SK-N-SH (cell line): ENCODE data around the gene PEX13. TPM values are rescaled to one million over a fixed set of nuclear protein-coding genes. Genes with fewer than 3 reads are reported as not detected.
A peak's percentile ranks its signal among the peaks of the same experiment; 100 is the strongest.
"Not testable (repeated sequence)": the region's sequence is repeated elsewhere in the genome, so short reads cannot be mapped to it uniquely, and the experiment has no call there.

Experiments used
- CTCF ChIA-PET: fragments of 300-600, 350-600 bp; formaldehyde crosslinking; extraction: SDS; loops from one replicate; lab custom pipeline; 2021; lab: Yijun Ruan, JAX
- POLR2A ChIA-PET: fragments of 350-600 bp; sonication (Branson Sonifier 250); formaldehyde crosslinking; extraction: SDS; loops from one replicate; lab custom pipeline; 2020; ENCODE audit warnings: antibody characterized with exemption, inconsistent platforms; lab: Yijun Ruan, JAX
- DNase-seq: peaks from one replicate; pipeline ENCODE4 v3.0.0; 2012
- H2AFZ ChIP-seq: fragments of 200-600 bp; sonication (generic); 2 replicates; pipeline ENCODE4 v1.8.1; 2016; ENCODE audit warnings: antibody characterized with exemption, mild to moderate bottlenecking, low read depth
- H3F3A ChIP-seq: fragments of 200-600 bp; sonication (generic); replicated peaks from 2 replicates; pipeline ENCODE3; 2016; ENCODE audit warnings: antibody characterized with exemption, mild to moderate bottlenecking; ENCODE audit not compliant: insufficient read depth
- H3K27ac ChIP-seq, 2 experiments: fragments of 200-500 bp in 1 of 2; fragments of 200-600 bp in 1 of 2; sonication (Bioruptor generic) in 1 of 2; sonication (generic), shearing (Covaris generic) in 1 of 2; 2 replicates each; pipeline versions ENCODE4 v1.5.1 to v1.6.1; 2014 to 2016; ENCODE audit warnings: low read depth in 2 of 2, inconsistent platforms in 1 of 2, low read length in 1 of 2, mild to moderate bottlenecking in 1 of 2, mixed read lengths in 1 of 2
- H3K27me3 ChIP-seq: fragments of 200-600 bp; sonication (generic), shearing (Covaris generic); 2 replicates; pipeline ENCODE4 v1.6.1; 2016; ENCODE audit warnings: mixed run types; ENCODE audit not compliant: insufficient read depth
- H3K36me3 ChIP-seq, 2 experiments: fragments of 200-500 bp in 1 of 2; fragments of 200-600 bp in 1 of 2; sonication (Bioruptor generic) in 1 of 2; sonication (generic) in 1 of 2; replicated peaks in 1 of 2; 2 replicates each; pipeline versions ENCODE3 to v1.5.1; 2014 to 2016; ENCODE audit warnings: low read length in 1 of 2, mild to moderate bottlenecking in 1 of 2; ENCODE audit not compliant: insufficient read depth in 2 of 2, control insufficient read depth in 1 of 2
- H3K4me1 ChIP-seq, 2 experiments: fragments of 200-500 bp in 1 of 2; fragments of 200-600 bp in 1 of 2; sonication (Bioruptor generic) in 1 of 2; sonication (generic), shearing (Covaris generic) in 1 of 2; 2 replicates each; pipeline versions ENCODE4 v1.5.1 to v1.6.1; 2014 to 2016; ENCODE audit warnings: low read depth in 1 of 2, low read length in 1 of 2, mixed run types in 1 of 2; ENCODE audit not compliant: insufficient read depth in 2 of 2, control insufficient read depth in 1 of 2
- H3K4me2 ChIP-seq: fragments of 200-600 bp; sonication (generic), shearing (Covaris generic); 2 replicates; pipeline ENCODE4 v1.6.1; 2017; ENCODE audit warnings: mixed run types
- H3K4me3 ChIP-seq, 2 experiments: fragments of 200-500 bp in 1 of 2; fragments of 200-600 bp in 1 of 2; sonication (Bioruptor generic) in 1 of 2; sonication (generic), shearing (Covaris generic) in 1 of 2; 2 replicates each; pipeline versions ENCODE4 v1.5.1 to v1.8.1; 2014 to 2016; ENCODE audit warnings: low read depth in 2 of 2, inconsistent platforms in 1 of 2, low read length in 1 of 2, mild to moderate bottlenecking in 1 of 2, mixed read lengths in 1 of 2, moderate library complexity in 1 of 2
- H3K79me2 ChIP-seq: fragments of 200-600 bp; sonication (generic); 2 replicates; pipeline ENCODE4 v1.8.1; 2017; ENCODE audit warnings: mild to moderate bottlenecking; ENCODE audit not compliant: insufficient read depth
- H3K9ac ChIP-seq: fragments of 200-600 bp; sonication (generic); 2 replicates; pipeline ENCODE4 v1.6.1; 2017; ENCODE audit warnings: mixed run types
- H3K9me2 ChIP-seq: fragments of 200-600 bp; sonication (generic); 2 replicates; pipeline ENCODE4 v1.6.1; 2017; ENCODE audit warnings: mixed run types
- H3K9me3 ChIP-seq: fragments of 200-600 bp; sonication (generic); 2 replicates; pipeline ENCODE4 v1.6.1; 2017; ENCODE audit warnings: mixed run types, mild to moderate bottlenecking, moderate library complexity
- H4K20me1 ChIP-seq: fragments of 200-600 bp; sonication (generic); 2 replicates; pipeline ENCODE4 v1.6.1; 2017; ENCODE audit warnings: mild to moderate bottlenecking, mixed run types; ENCODE audit not compliant: insufficient read depth
- EZH2phosphoT487 ChIP-seq: fragments of 200-600 bp; sonication (generic); IDR thresholded peaks from 2 replicates; pipeline ENCODE4 v1.6.1; 2017; ENCODE audit warnings: low read depth, mixed run types, mild to moderate bottlenecking, antibody characterized with exemption, moderate library complexity, borderline replicate concordance
- FOSL2 ChIP-seq: IDR thresholded peaks from 2 replicates; pipeline ENCODE4 v1.4.0; 2012; ENCODE audit warnings: low read depth, mild to moderate bottlenecking, moderate library complexity, borderline replicate concordance
- FOXJ3 ChIP-seq: sonication (generic); formaldehyde crosslinking; IDR thresholded peaks from 2 replicates; pipeline ENCODE4 v1.5.1; 2020; ENCODE audit warnings: mild to moderate bottlenecking, missing genetic modification reagents
- JUND ChIP-seq: IDR thresholded peaks from 2 replicates; pipeline ENCODE4 v1.4.0; 2012
- MEF2A ChIP-seq: IDR thresholded peaks from 2 replicates; pipeline ENCODE4 v1.4.0; 2012; ENCODE audit warnings: low read depth, borderline replicate concordance
- MXI1 ChIP-seq: IDR thresholded peaks from 2 replicates; pipeline ENCODE4 v1.6.1; 2012; ENCODE audit warnings: mild to moderate bottlenecking, low read depth, low read length, improper control_type of control experiment
- POLR2AphosphoS5 ChIP-seq: IDR thresholded peaks from 2 replicates; pipeline ENCODE4 v1.6.1; 2012; ENCODE audit warnings: low read depth, low read length
- TCF12 ChIP-seq: IDR thresholded peaks from 2 replicates; pipeline ENCODE4 v1.4.0; 2012
- WGBS: methylation state at CpG from one replicate; pipeline ENCODE4 v1.1.6; 2017; ENCODE audit warnings: low lambda C conversion rate; 5-methylcytosine and 5-hydroxymethylcytosine counted together
- polyA plus RNA-seq, 3 experiments: library from polyadenylated mRNA; depleted of rRNA; stranded (reverse); fragments of >200 nt; gene quantifications; 2 replicates each; pipeline ENCODE4 v1.2.3, GENCODE V29; 2012
- TF ChIP-seq, protein P1 (sequence below): IDR thresholded peaks from 2 replicates; pipeline ENCODE4; 2012

Gene PEX13
- polyA plus RNA-seq, 1 of the 3 experiments (the other 2 are of a cell fraction), result 10.3 TPM

DNA sequence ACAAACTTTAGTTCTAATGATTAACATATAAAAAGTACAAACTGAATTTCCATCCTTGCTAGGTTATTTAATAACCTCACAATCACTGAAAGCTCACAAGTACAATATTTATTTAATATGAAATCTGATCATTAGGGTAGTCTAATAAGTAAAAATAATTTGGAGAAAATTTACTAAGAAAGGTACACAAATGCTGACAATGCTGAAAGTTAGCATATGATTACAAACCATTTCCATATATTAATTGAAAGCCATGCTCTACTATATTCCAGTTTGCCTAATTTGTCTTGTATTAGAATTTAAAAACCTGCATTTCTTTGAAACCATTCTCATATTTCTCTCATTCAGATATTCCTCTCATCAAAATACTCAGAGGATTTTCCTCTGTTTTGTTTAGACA, 8.2 kb upstream of the PEX13 start:
- peaks cover 0 to 4% of the 10 kb centered on the region in 2 experiments for H3K36me3 ChIP-seq
- H3K4me1 ChIP-seq, result peaks cover 0 to 6% of the 10 kb centered on the region in 2 experiments; a peak in 1 of 4 replicates
- H3K79me2 ChIP-seq, result no peaks in the 10 kb centered on the region
- ChIA-PET POLR2A (no interaction called here), CTCF (no interaction called here)
- no peak overlapping the region for H3K27ac ChIP-seq
- no peaks in the 10 kb centered on the region for H4K20me1 ChIP-seq
- no peak overlapping the region for H3K9ac ChIP-seq
- H3K9me2 ChIP-seq, result no peaks in the 10 kb centered on the region
- DNase-seq, result no peak
- no peak overlapping the region for H3K4me3 ChIP-seq
- H3K27me3 ChIP-seq, result no peaks in the 10 kb centered on the region
- no peak overlapping the region for H2AFZ ChIP-seq
- H3K9me3 ChIP-seq, result no peaks in the 10 kb centered on the region
- H3F3A ChIP-seq, result peaks cover 25% of the 10 kb centered on the region
- no peak overlapping the region for H3K4me2 ChIP-seq
- TF ChIP-seq MXI1, result no peak
- no peak for TF ChIP-seq FOXJ3 (CRISPR knock-in tag)
- no peak for TF ChIP-seq POLR2AphosphoS5
- TF ChIP-seq MEF2A, result no peak

- POLR2A ChIA-PET, result no interaction called here
- Histone ChIP-seq H3K27ac (peak overlapping the region; percentile 39 to 70; a peak in 3 of 4 replicates), H3K36me3 (peaks cover 0 to 4% of the 10 kb centered on the region in 2 experiments), H3F3A (peaks cover 16% of the 10 kb centered on the region), H3K4me2 (0 out of 2 replicates have a peak overlapping the region, but pooled peaks have one; percentile 23), H3K4me3 (no peak overlapping the region), H3K9me3 (no peaks in the 10 kb centered on the region), H3K9me2 (no peaks in the 10 kb centered on the region), H3K79me2 (peaks cover 16% of the 10 kb centered on the region), H3K27me3 (no peaks in the 10 kb centered on the region), H2AFZ (peak overlapping the region; percentile 68), H3K9ac (peak overlapping the region; percentile 43; the same call in 1 of the 2 replicates), H3K4me1 (peaks cover 0 to 6% of the 10 kb centered on the region in 2 experiments; a peak in 2 of 4 replicates), H4K20me1 (no peaks in the 10 kb centered on the region)
- TF ChIP-seq EZH2phosphoT487, result no peak
- 82% methylated on average over 1 of the region's 1 CpG for WGBS
- CTCF ChIA-PET, result interaction anchor here (1.3 to 2.2 kb wide), 2 partner anchors 12 to 338 kb away, joined by 4 to 20 read pairs; no protein-coding TSS in a partner anchor
- no peak for DNase-seq
These were observed 5.8 kb upstream of the PEX13 start for GRCh38 chr2:61011678-61012077.

DNA sequence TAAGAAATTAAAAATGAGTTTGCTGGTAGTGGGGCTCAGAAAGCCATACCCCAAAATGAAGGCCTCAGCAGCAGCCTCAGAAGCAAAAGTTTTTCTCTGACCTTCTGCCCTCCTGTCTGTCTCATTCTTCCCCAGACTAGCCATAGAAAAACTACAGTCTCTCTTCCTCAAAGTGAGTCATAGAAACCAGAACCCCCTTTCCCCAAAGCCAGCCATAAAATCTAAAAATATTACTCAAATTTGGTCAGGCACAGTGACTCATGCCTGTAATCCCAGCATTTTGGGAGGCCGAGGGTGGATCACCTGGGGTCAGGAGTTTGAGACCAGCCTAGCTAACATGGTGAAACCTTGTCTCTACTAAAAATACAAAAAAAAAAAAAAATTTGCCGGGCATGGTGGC, 5.2 kb upstream of the PEX13 start:
- DNase-seq, H3K27me3 ChIP-seq, H3K9me2 ChIP-seq, H3K4me1 ChIP-seq, H3K9me3 ChIP-seq, H4K20me1 ChIP-seq, H3K36me3 ChIP-seq, H3K4me3 ChIP-seq, POLR2A ChIA-PET, CTCF ChIA-PET: not testable (repeated sequence)
- Histone ChIP-seq H3K9ac (peak overlapping the region; percentile 43; the same call in 1 of the 2 replicates), H3F3A (peaks cover 16% of the 10 kb centered on the region), H3K4me2 (0 out of 2 replicates have a peak overlapping the region, but pooled peaks have one; percentile 23), H2AFZ (peak overlapping the region; percentile 68), H3K27ac (peak overlapping the region; percentile 39 to 70; a peak in 3 of 4 replicates), H3K79me2 (peaks cover 19% of the 10 kb centered on the region)
- TF ChIP-seq, protein P1, sequence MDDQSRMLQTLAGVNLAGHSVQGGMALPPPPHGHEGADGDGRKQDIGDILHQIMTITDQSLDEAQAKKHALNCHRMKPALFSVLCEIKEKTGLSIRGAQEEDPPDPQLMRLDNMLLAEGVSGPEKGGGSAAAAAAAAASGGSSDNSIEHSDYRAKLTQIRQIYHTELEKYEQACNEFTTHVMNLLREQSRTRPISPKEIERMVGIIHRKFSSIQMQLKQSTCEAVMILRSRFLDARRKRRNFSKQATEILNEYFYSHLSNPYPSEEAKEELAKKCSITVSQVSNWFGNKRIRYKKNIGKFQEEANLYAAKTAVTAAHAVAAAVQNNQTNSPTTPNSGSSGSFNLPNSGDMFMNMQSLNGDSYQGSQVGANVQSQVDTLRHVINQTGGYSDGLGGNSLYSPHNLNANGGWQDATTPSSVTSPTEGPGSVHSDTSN, result peak; percentile 17; the same call in 1 of the 2 replicates
- TF ChIP-seq JUND (peak; percentile 73), MEF2A (peak; percentile 35; the same call in 1 of the 2 replicates), TCF12 (peak; percentile 45; the same call in 1 of the 2 replicates), FOSL2 (peak; percentile 78)
- WGBS, result 37% methylated on average over 2 of the region's 2 CpGs
